Measurements from ENCODE around the gene NKAIN2. TPM values are rescaled to one million over a fixed set of nuclear protein-coding genes. Genes with fewer than 3 reads are reported as not detected.

NKAIN2 gene
- total and polyA plus RNA-seq, 2 donors (not counting 3 experiments of a cell fraction or from before 2014, with no cell fraction given) = 0.03 TPM; not detected in 1

DNA sequence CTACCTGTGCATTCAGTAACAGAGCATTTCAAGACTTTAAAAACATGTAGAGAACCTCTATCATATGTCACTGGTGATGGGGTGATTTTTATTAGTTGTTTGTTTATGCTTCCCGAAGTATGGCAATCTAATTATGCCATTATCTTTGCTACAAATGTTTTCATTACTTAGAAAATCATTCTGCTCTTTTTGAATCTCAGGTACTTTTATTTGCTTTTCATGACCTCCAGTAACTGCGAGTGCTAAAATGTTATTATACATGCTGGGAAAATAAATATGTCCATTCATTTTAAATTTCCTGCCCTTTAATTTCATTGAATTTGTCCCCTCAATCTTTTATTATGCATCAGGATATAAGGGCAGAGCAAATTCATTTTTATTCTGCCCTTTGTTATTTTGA lies 515.7 kb downstream of the NKAIN2 start:
- FAIRE-seq = no peak
- Histone ChIP-seq H3K9ac (replicated peaks; ENCODE audit: extremely low read depth, insufficient read depth, low read length) (no peak overlapping the region), H3K27me3 (ENCODE audit: control insufficient read depth in 2 of 2, insufficient read depth in 2 of 2, low read length in 2 of 2) (no peaks in the 10 kb centered on the region), H3K79me2 (ENCODE audit: control insufficient read depth, insufficient read depth, low read length) (no peaks in the 10 kb centered on the region), H3K9me1 (replicated peaks; ENCODE audit: control insufficient read depth, extremely low read depth, insufficient read depth, low read length) (no peaks in the 10 kb centered on the region), H2AFZ (ENCODE audit: low read depth, low read length) (no peak overlapping the region), H4K20me1 (replicated peaks; ENCODE audit: control insufficient read depth, extremely low read depth, insufficient read depth, low read length) (no peaks in the 10 kb centered on the region), H3K27ac (ENCODE audit: insufficient read depth, low read depth, low read length) (no peak overlapping the region), H3K36me3 (ENCODE audit: control insufficient read depth in 2 of 2, extremely low read depth in 1 of 2, insufficient read depth in 2 of 2, low read length in 2 of 2) (no peaks in the 10 kb centered on the region), H3K4me1 (ENCODE audit: control insufficient read depth, extremely low read depth, insufficient read depth, low read length) (no peaks in the 10 kb centered on the region), H3K4me3 (replicated peaks in 1 of 3; ENCODE audit: insufficient read depth in 1 of 3, low read depth in 1 of 3, low read length in 3 of 3) (no peak overlapping the region), H3K9me3 (replicated peaks; ENCODE audit: control insufficient read depth, insufficient read depth, low read length) (no peaks in the 10 kb centered on the region), H3K4me2 (ENCODE audit: insufficient read depth, low read length) (no peak overlapping the region)
- TF ChIP-seq, protein P1, sequence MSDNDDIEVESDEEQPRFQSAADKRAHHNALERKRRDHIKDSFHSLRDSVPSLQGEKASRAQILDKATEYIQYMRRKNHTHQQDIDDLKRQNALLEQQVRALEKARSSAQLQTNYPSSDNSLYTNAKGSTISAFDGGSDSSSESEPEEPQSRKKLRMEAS (IDR thresholded peaks at IDR 0.05; ENCODE audit: insufficient read depth, insufficient read length) = no peak
- TF ChIP-seq EZH2 (IDR thresholded peaks at IDR 0.05; ENCODE audit: borderline replicate concordance, low read depth, low read length, severe bottlenecking) = no peak
- no peak for TF ChIP-seq GATA2 (IDR thresholded peaks at IDR 0.05; ENCODE audit: insufficient read depth, insufficient read length, low read depth, low read length)
- no peak for TF ChIP-seq POLR2A (IDR thresholded peaks at IDR 0.05; ENCODE audit: low read depth, low read length)
- TF ChIP-seq FOS (IDR thresholded peaks at IDR 0.05; ENCODE audit: borderline replicate concordance, insufficient read depth, low read length) = no peak
- no peak for TF ChIP-seq JUN (IDR thresholded peaks at IDR 0.05; ENCODE audit: borderline replicate concordance, insufficient read depth, insufficient read length, low read depth)
- TF ChIP-seq, protein P2, sequence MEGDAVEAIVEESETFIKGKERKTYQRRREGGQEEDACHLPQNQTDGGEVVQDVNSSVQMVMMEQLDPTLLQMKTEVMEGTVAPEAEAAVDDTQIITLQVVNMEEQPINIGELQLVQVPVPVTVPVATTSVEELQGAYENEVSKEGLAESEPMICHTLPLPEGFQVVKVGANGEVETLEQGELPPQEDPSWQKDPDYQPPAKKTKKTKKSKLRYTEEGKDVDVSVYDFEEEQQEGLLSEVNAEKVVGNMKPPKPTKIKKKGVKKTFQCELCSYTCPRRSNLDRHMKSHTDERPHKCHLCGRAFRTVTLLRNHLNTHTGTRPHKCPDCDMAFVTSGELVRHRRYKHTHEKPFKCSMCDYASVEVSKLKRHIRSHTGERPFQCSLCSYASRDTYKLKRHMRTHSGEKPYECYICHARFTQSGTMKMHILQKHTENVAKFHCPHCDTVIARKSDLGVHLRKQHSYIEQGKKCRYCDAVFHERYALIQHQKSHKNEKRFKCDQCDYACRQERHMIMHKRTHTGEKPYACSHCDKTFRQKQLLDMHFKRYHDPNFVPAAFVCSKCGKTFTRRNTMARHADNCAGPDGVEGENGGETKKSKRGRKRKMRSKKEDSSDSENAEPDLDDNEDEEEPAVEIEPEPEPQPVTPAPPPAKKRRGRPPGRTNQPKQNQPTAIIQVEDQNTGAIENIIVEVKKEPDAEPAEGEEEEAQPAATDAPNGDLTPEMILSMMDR (IDR thresholded peaks at IDR 0.05; ENCODE audit: extremely low read depth in 1 of 2, insufficient read depth in 1 of 2, low read depth in 1 of 2, low read length in 2 of 2) = no peak
- dilution Hi-C loops (cut with MboI; ENCODE audit: extremely low pct_ligation_motif_present, low sequenced_read_pairs) (no loop called here), intact Hi-C loops (cut with micrococcal nuclease) (no loop called here)
- no peak for DNase-seq (ENCODE audit: low read depth, low spot score)
- CTCF ChIA-PET = interaction anchor here (0.9 kb wide), 1 partner anchor 15 kb away, joined by 3 read pairs; no protein-coding TSS in a partner anchor
- POLR2A ChIA-PET = no interaction called here
- no TSS peak for BruUV-seq (replicated peaks)
